ENCODE measurements around the gene LZTFL1.

The LZTFL1 gene

DNA sequence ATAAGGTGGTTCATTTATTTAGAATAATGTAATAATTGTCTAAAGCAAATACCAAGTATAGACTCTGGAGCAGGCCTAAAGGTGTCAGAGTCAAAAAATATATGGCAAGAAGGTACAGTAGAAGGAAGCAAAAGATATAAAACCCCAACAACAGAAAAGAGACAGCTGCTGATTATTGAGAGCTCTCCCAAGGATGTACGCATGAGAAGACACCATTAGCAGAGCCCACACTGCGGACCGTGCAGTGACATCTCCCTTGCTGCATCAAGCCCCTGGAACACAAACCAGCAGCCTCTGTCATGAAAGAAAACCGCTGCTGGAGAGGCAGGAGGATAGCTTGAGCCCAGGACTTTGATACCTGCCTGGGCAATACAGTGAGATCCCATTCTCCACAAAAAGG lies 27.6 kb downstream of the LZTFL1 start:
- DNase-seq = no peak

DNA sequence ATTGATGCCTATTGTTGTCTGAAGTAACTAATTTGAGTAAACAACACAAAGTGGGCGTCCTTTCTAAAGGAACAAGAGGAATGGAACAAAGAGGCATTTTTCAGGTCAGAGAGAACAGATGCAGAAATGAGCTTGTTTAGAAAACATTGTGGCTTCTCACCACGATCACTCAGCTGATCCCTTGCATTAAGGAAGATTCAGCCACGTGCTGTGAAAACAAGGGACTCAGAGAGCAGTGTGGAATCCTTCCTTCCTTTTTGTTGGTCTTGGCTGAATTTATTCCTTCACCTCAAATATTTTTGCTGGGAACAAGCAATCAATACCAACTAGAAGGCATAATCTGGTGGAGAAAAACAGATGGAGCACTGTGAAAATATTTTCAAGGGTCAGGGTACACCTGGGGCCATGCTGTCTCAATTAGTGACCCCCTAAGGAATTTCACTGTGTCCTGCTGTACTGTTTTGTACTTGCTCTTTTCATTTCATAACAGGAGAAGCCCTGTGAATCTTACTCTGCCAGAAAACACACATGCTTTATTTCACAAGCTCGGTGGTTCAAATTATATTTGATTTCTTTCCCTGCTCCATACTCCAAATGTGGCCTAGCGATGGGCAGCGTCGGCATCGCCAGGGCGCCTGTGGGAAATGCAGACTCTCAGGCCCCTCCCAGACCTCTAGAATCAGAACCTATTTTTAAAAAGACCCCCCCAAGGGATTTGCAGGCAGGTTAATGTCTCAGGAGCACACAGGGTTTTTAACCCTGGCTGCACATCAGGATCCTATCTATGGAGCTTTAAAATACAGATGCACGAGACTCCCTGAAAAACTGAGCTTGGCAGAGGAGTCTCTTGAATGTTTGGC lies 34.0 kb downstream of the LZTFL1 start:
- DNase-seq = peak in 1 of 58 donors; percentile 5

- no peak for DNase-seq
Measured at GRCh38 chr3:45807133-45807532, 34.8 kb downstream of the LZTFL1 start.

- no peak for DNase-seq
Measured at GRCh38 chr3:45806072-45806471, 35.8 kb downstream of the LZTFL1 start.

GRCh38 chr3:45803252-45803935 lies 38.5 kb downstream of the LZTFL1 start:
- peak in 1 of 58 donors; percentile 58 for DNase-seq

- no peak for DNase-seq
Measured at GRCh38 chr3:45802146-45802545, 39.8 kb downstream of the LZTFL1 start.

- no peak for DNase-seq
Measured at GRCh38 chr3:45800611-45801010, 41.3 kb downstream of the LZTFL1 start.

GRCh38 chr3:45799586-45799985 lies 42.3 kb downstream of the LZTFL1 start:
- DNase-seq = no peak

DNA sequence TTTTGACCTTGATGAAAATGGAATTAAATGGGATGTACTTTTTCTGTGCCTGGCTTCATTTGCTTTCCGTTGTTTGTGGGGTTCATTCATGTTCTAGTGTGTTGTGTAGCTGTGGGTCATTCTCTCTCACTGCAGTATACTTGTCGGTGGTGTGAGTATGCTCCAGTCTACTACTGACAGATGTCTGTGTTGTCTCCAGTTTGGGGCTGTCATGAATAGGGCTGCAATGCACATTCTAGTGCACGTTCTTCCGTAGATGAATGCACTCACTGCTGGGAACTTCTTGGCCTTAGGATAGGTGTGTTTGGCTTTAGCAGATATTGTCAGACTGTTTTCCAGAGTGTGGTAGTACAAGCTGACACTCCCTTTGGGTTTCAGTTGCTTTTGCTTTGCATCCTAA lies 43.9 kb downstream of the LZTFL1 start:
- no peak for DNase-seq

- DNase-seq = no peak
Measured at GRCh38 chr3:45796902-45797637, 44.8 kb downstream of the LZTFL1 start.

GRCh38 chr3:45795882-45796765 lies 45.8 kb downstream of the LZTFL1 start, which contains the start of gene SLC6A20:
Gene SLC6A20, minus strand, starts transcription at chr3:45796536. Its CDS starts 117 bp downstream, at chr3:45796419.
- no peak for DNase-seq

- DNase-seq = no peak
Measured at GRCh38 chr3:45795509-45795881, 46.4 kb downstream of the LZTFL1 start.

DNA sequence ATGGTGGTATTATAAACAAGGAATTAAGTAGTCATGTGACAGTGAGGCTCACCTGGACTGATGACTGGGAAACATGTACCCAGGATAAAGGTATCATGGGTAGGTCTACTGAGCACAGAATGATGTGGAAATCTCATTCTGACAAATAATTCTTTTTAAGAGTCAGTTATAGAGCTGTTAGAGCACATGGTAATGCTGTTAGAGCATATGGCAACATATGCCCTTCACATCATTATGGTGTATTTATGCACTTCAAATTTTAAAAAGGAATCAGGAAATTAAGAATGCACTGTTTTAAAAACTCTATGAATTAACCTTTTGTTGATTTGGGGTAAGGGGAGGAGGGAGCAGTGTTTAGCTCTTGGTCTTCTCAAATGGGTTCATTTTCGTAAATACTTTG lies 47.3 kb downstream of the LZTFL1 start:
- DNase-seq = no peak

DNA sequence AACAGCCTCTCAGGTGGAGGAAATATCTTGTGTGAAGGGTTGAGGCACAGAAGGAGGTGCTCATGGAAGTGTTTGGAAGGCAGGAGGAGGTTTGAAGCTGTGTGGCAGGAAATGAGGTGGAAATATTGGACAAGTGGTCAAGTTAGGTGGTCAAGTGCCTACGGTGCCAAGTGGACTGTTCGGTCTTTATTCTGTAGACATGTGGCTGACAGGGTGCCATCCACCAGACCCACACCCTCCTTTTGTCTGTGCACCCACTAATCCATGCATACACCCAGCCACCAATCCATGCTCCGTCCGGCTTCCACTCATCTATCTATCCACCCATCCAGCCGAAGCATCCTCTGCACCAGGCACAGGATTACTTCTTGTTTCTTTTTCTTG lies 47.8 kb downstream of the LZTFL1 start:
- DNase-seq = no peak

GRCh38 chr3:45793482-45794176 lies 48.3 kb downstream of the LZTFL1 start:
- no peak for DNase-seq

DNA sequence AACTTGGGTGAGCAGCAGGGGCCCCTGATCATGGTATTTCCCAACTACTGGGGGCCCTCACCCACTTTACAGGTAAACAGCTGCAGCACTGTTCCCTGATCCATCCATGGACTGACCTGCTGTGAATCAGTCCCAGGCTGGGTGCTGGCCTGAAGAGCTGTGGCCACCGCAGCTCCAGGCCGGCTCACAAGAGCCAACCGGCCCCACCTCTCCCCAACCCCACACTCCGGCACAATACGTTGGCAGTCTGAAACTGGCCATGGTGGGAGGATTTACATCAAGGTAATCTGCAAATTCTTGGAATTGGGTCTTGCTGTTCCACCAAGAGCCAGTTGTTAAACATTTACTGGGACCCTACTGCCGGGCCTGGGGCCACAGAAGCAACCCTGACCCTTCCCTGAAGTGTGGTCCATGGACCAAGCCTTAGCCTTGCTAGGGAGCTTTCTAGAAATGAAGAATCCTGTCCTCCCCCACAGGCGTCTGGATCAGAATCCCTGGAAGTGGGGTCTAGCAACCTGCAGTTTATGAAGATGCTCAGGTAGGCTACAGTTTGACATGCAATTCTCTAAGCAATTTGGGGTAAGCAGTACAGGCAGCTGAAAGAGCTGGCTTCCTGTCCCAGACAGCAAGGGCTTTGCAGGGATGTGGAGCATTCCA lies 49.3 kb downstream of the LZTFL1 start:
- no peak for DNase-seq

- no peak for DNase-seq
Measured at GRCh38 chr3:45792036-45792435, 49.9 kb downstream of the LZTFL1 start.

DNA sequence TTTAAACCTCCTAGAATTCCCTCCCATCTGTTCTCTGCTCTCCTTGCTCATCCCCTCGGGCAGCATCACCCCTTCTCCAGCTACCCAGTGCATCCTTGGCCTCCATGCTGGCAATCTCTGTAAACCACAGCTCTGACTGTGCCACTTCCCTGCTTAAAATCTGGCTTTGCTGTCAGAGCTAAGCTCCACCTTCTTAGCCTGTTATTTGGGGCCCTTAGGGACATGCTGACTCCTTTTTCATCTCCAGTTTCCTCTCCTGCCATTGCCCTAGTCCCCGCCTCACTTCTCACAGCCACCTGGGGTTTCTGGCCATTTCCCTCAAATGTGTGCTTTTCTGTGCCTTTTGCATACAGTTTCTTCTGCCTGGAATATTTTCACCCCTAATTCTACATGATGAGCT lies 51.3 kb downstream of the LZTFL1 start:
- DNase-seq = no peak

DNA sequence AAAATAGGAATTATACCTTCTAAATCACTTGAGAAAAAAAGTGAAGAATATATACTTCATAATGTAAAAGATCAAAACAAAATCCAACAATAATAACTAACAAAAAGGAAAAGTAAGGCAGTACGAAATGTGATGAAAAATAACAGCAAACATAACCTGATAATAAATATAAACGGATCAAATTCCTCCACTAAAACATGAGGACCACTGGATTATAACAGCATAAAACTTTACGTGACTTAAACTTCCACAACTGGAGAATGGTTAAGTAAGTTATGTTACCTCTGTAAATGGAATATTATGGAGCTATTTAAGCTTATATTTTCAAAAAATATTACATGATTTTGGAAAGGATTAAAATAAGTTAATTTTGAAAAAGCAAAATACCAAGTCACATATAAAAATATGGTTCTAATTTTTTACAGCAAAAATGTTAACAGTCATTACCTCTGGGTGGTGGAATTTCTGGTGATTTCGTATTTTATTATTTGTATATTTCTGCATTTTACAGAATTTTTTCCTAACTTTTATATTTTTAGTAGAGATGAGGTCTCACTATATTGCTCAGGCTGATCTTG lies 52.6 kb downstream of the LZTFL1 start:
- no peak for DNase-seq

Data from anterior cingulate cortex (tissue), 58 donors.